ENCODE results near the gene PPP1R10.
"Not testable (repeated sequence)": the region's sequence is repeated elsewhere in the genome, so short reads cannot be mapped to it uniquely, and the experiment has no call there.

The PPP1R10 gene

GRCh38 chr6:30616811-30617564 is at the start of gene PPP1R10:
PPP1R10 (minus strand) TSS chr6:30617243; CDS start chr6:30609944, 7,299 bp downstream.
- DNase-seq = peak; percentile 100

GRCh38 chr6:30666300-30666699 is 49.3 kb upstream of the PPP1R10 start:
- peak; percentile 51 for DNase-seq

GRCh38 chr6:30664994-30665767 is 48.1 kb upstream of the PPP1R10 start:
- no peak for DNase-seq

GRCh38 chr6:30657922-30658321 is 40.9 kb upstream of the PPP1R10 start:
- not testable (repeated sequence) for DNase-seq

- no peak for DNase-seq
Measured at GRCh38 chr6:30657454-30657853, 40.4 kb upstream of the PPP1R10 start.

GRCh38 chr6:30656513-30656912 is 39.5 kb upstream of the PPP1R10 start:
- DNase-seq = peak; percentile 76

GRCh38 chr6:30655743-30656094 is 38.7 kb upstream of the PPP1R10 start:
- no peak for DNase-seq

- no peak for DNase-seq
Measured at GRCh38 chr6:30654798-30655742, 38.0 kb upstream of the PPP1R10 start.

GRCh38 chr6:30651143-30651542 is 34.1 kb upstream of the PPP1R10 start:
- no peak for DNase-seq

GRCh38 chr6:30647242-30648116 is 30.4 kb upstream of the PPP1R10 start:
- DNase-seq = peak; percentile 76

- peak; percentile 94 for DNase-seq
Measured at GRCh38 chr6:30646450-30647241, 29.6 kb upstream of the PPP1R10 start, which contains the start of gene C6orf136. C6orf136 (plus strand) TSS chr6:30647133; CDS start chr6:30647232, 99 bp downstream.

GRCh38 chr6:30645989-30646388 is 28.9 kb upstream of the PPP1R10 start:
- DNase-seq = no peak

- no peak for DNase-seq
Measured at GRCh38 chr6:30644769-30645168, 27.7 kb upstream of the PPP1R10 start.

GRCh38 chr6:30643656-30644055 is 26.6 kb upstream of the PPP1R10 start:
- no peak for DNase-seq

GRCh38 chr6:30641048-30641447 is 24.0 kb upstream of the PPP1R10 start:
- no peak for DNase-seq

- peak; percentile 6 for DNase-seq
Measured at GRCh38 chr6:30640481-30640880, 23.4 kb upstream of the PPP1R10 start.

GRCh38 chr6:30635834-30636233 is 18.8 kb upstream of the PPP1R10 start:
- no peak for DNase-seq

GRCh38 chr6:30626484-30627366 is 9.7 kb upstream of the PPP1R10 start, which contains the start of gene ATAT1:
ATAT1 (plus strand) TSS chr6:30626874.
- peak; percentile 86 for DNase-seq

- no peak for DNase-seq
Measured at GRCh38 chr6:30625511-30625910, 8.5 kb upstream of the PPP1R10 start.

- DNase-seq = no peak
Measured at GRCh38 chr6:30619561-30619960, 2.5 kb upstream of the PPP1R10 start.

Data from inflammatory macrophage treated with lipopolysaccharide for 4 hours (primary cell).